NCI-H2081 (cell line): ENCODE measurements around the gene CCT8L2.
"Not testable (repeated sequence)": the region's sequence is repeated elsewhere in the genome, so short reads cannot be mapped to it uniquely, and the experiment has no call there.

Source experiments
- DNase-seq, 2 experiments: peaks; one replicate each; lab custom pipeline; 2025; lab: John Stamatoyannopoulos, UW

Gene CCT8L2

GRCh38 chr22:16592710-16593109 lies at the start of gene CCT8L2:
Gene CCT8L2 (minus strand): TSS chr22:16592810. CDS start chr22:16592550, 260 bp downstream.
- DNase-seq, result not testable (repeated sequence)

- DNase-seq, result not testable (repeated sequence)
These were observed 42.8 kb upstream of the CCT8L2 start for GRCh38 chr22:16635442-16635841.

GRCh38 chr22:16634092-16634491 lies 41.5 kb upstream of the CCT8L2 start:
- DNase-seq, result not testable (repeated sequence)

GRCh38 chr22:16628476-16628875 lies 35.9 kb upstream of the CCT8L2 start:
- DNase-seq, result not testable (repeated sequence)

GRCh38 chr22:16625018-16625417 lies 32.4 kb upstream of the CCT8L2 start:
- DNase-seq, result not testable (repeated sequence)

GRCh38 chr22:16623595-16623994 lies 31.0 kb upstream of the CCT8L2 start:
- DNase-seq, result not testable (repeated sequence)

GRCh38 chr22:16617516-16617915 lies 24.9 kb upstream of the CCT8L2 start:
- not testable (repeated sequence) for DNase-seq

GRCh38 chr22:16616390-16616938 lies 23.9 kb upstream of the CCT8L2 start:
- DNase-seq, result not testable (repeated sequence)

GRCh38 chr22:16615606-16616245 lies 23.1 kb upstream of the CCT8L2 start:
- not testable (repeated sequence) for DNase-seq

- DNase-seq, result no peak
These were observed 17.1 kb upstream of the CCT8L2 start for GRCh38 chr22:16609548-16610261.

GRCh38 chr22:16608931-16609330 lies 16.3 kb upstream of the CCT8L2 start:
- no peak for DNase-seq

GRCh38 chr22:16604257-16604998 lies 11.8 kb upstream of the CCT8L2 start:
- DNase-seq, result not testable (repeated sequence)

GRCh38 chr22:16603770-16604242 lies 11.2 kb upstream of the CCT8L2 start:
- DNase-seq, result not testable (repeated sequence)

- no peak for DNase-seq
These were observed 10.8 kb upstream of the CCT8L2 start for GRCh38 chr22:16603448-16603768.

GRCh38 chr22:16602728-16603447 lies 10.3 kb upstream of the CCT8L2 start:
- not testable (repeated sequence) for DNase-seq

- DNase-seq, result not testable (repeated sequence)
These were observed 9.7 kb upstream of the CCT8L2 start for GRCh38 chr22:16602224-16602727.

- no peak for DNase-seq
These were observed 9.0 kb upstream of the CCT8L2 start for GRCh38 chr22:16601437-16602223.

GRCh38 chr22:16600644-16601436 lies 8.2 kb upstream of the CCT8L2 start:
- DNase-seq, result not testable (repeated sequence)

- DNase-seq, result not testable (repeated sequence)
These were observed 7.0 kb upstream of the CCT8L2 start for GRCh38 chr22:16599648-16600047.

GRCh38 chr22:16595251-16595650 lies 2.6 kb upstream of the CCT8L2 start:
- not testable (repeated sequence) for DNase-seq
